NAMALWA (cell line): ENCODE data around the gene TMEM245.
A peak's percentile ranks its signal among the peaks of the same experiment; 100 is the strongest.

Experiments used
- DNase-seq: peaks from one replicate; pipeline ENCODE4 v3.0.0-alpha.2; 2015; ENCODE audit warnings: low spot score

The TMEM245 gene

DNA sequence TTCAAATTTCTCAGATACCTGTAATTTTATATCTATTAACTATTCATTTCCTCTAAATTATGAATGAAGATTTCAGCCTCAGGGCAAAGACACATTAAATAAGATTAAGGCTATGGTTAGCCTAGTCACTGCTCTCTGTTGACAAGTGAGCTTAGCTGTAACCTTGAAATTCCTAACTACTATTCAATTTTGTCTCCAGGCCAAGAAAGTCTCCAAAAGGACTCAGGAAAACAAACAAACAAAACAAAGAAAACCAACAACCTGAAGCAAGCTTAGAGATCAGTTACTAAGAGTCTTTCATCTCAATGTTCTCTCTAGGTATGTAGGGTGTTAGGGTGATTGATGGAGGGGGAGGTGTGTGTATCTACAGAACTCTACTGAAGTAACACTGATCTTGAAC is 96.9 kb downstream of the TMEM245 start:
- no peak for DNase-seq

GRCh38 chr9:109020581-109021511 is 98.9 kb downstream of the TMEM245 start:
- no peak for DNase-seq

DNA sequence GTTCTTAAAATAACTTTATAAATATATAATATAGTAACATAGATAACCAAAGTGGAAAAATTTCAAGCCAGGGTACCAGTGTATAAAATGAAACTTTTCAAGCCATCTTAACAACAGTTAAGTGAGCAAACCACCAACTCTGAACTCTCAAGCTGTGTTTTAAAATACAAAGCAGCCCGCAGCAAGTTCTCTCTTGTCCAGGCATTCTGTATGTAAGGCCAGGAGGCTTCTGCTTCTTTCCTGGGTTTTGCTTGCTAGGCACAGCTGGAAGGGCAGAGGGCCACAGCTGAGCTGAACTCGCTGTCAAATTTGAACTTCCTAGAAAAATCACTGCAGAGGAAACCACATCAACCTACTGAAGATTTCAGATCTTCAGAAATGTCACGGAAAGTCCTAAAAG is 99.6 kb downstream of the TMEM245 start:
- no peak for DNase-seq

DNA sequence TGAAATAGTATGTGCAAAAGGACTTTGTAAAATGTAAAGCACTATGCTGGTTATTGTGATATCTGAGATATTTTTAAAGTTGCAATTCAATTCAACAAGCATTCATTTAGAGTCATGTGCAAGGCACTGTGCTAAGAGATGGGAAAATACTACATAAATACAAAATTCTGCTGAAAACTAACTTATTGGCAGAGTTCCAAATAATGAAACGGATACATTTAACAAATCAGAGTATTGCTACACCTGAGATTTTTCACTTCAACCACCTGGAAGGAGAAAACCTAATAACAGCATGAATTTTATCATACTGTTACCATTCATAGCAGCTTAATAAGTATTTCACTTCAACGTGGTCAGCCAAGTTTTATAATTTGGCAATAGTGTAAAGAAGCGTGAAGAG is 100.3 kb downstream of the TMEM245 start:
- DNase-seq = no peak

DNA sequence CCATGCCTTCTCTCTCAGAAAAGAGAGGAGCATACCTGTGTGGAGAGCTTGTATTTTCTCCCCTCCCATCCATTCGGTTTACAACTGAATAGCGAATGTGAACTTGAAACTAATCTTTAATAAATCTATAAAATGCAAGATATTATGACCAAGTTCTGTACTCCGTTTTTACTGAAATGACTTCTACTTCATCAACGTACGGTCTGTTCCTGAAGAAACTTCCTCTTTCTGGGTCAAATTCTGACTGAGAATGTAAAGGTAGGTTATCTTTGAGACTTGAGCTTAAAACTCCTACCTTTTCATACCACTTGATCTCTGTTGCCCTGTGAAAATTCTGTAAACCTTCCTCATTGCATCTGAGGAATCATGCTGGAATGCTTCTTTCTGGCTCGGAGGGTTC is 102.3 kb downstream of the TMEM245 start:
- no peak for DNase-seq

DNA sequence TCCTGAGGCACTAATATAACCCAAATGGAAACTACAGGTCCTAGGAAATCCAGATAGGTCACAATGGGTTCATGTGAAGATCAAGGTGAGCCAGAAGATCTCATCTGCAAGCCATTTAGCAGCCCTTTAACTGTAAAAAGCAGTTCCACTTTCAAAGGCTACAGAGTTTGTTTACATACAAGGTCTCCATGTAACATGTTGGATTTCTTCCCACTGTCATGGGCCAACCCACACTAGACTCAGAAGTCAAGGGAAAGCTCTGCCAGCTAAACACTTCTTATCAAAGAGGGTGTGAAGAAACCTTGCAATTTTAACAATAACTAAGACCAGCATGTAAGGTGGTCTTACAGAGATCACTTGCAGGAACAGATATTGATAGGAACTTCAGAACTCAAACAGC is 102.7 kb downstream of the TMEM245 start:
- no peak for DNase-seq

DNA sequence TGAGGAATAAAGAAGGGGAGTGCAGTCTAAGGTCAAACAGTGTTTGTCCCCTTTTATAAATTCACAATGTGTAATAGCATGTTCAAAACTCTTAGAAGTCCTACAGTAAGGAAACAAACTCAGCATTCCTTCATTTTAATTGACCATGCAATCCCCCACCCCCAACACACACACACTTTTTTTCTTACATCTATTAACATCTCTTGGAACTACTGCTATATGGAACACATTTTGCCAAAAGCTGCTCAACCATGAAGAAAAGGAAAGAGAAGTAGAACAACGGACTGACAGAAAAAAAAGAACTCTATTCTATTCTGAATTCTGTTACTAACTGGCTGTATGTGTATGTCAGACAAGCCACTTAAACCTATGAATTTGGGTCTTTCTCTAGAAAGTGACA is 103.6 kb downstream of the TMEM245 start:
- peak; percentile 16 for DNase-seq

DNA sequence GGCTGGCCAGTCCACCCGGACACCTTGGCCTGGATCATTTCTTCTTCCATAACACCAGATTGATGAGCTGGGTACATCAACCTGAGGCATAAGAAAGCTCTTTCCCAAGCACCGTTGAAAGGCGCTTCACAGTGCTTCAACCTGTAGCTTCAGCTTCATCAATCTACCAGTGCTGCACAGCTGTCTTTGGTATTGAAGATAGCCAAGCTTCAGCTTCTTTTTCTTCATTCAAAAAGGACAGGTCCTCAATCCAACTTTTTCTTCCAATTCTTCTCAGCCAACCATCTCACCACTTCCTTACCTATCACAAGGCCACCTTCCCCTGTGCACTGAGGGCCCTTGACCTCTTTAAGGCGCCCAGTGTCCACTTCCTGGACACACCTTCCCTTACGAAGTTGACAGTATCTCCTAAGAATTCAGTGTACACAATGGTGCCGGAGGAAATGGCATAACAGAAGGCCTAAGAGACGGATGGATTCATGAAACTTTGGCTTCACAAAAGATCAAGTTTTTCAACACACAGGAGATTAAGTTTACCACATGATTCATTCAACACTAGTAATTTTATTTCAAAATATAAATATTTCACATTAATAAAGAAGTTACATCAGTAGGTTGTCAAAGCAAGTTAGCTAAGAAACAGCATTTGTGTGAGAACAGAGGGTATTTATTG is 105.0 kb downstream of the TMEM245 start:
- DNase-seq = peak; percentile 10

DNA sequence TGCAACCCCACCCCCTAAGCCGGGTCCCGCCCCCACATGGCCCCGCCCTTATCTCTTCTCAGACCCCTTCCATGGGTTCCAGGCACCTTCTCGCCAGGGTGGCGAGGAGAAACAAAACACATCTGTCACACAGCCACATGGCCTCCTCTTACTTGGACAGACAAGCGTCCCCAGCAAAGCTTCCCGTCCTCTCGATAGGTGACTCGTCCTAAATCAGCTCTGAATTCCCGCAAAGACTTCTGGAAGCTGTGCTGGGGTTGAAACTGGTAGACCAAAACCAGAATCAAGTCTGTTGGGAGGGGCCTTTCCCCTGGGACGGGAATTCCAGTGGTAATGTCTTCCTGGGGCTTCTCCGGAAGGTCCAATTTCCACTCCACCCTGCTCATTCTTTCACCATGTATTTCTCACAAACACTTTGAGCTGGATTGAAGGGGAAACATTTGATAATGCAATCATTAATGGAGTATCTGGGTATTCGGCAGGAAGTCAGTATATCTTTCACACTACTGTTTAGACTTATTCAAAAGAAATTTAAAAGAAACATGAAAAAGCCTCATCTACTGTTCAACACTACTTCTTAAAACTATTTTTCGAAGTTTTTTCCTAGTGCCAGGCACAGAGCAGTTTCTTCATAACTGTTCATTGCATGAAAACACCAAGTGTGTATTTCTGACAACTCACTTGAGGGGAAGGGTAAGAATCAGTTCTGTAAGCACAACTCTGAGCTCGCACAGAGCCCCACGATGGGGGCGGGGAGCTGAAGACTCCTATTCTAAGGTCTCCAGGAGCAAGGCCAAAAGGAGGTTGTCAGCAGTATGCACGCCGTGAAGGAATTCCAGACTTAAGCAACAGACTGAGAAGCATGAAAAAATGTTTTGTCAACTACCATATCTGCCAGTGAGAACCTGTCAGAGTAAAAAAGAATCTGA is 105.8 kb downstream of the TMEM245 start:
- DNase-seq = peak; percentile 22

DNA sequence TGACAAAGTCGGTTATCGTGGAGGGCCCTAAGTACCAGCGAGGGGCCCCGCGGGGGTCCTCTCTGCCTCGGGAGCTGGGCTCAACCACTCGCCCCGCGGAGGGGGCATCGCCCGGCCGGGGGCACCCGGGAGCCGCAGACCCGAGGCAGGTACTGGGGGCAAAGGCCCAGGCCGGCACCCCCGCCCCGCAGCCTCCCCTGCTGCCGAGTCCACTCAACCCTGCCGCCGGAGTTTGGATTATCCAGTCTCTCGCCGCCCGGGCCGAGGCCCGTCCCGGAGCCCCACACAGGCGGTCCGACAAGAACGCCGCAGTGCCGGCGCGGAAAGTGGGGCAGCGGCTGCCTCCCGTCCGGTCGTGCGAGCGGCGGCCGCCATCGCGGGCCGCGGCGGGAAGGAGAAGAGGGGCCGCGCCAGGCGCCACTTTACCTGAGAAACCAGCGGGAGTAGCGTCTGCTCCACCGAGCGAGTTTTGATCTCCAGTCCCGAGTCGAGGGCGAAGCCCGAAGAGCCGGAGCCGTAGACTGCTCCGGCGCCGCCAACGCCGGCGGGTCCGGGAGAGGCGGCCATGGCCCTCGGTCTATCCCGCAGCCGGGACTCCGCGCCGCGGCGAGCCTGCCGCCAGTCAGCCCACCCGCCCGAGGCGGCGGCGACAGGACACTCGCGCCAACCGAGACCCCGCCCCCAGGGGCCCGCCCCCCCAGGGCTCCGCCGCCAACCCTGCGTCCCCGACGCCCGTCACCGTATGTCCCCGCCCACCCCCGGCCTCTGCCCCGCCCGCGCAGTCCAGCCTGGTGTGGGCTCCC is 106.7 kb downstream of the TMEM245 start, which contains the start of gene CTNNAL1:
Gene CTNNAL1 (minus strand): TSS at position 624 of the 803 bp plus-strand sequence. CDS start 57 bp downstream, at position 567.
- DNase-seq = peak; percentile 92

DNA sequence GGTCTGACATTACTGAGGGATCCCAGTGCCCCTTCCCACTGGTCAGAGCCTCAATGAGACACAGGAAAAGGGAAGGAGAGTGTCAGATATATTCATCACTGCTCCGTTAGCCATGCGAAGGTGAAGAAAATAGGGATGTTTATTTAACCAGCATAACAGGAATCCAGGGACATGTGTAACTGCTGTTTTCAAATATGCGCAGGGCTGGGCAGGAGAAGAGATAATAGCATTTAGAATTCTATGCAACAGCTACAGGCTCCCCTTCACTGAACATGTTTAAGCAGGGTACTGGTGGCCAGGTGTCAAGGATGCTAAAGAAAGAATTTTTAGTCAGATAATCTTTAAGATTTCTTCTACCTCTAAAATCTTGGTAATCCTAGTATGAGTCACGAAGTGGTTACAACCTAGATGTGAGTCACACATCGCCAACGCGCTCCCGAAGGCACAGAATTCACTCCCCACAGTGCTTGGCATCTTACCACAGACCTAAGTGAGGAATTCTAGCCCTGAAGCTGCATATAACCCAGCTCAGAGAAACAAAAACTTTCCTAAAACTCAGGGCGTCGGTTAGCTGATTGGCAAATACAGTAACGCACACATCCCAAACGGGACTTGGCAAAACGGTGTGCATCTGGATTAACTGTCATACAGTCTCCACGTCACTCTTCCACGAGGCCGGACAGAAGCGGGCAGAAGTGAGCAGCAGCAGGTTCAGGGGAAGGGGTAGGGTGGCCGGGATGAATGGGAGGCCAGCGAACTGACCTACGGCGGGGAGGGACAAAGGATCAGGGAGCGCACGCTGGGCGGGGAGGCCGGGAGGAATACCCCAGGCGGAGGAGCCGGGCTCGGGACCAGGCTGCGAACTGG is 107.5 kb downstream of the TMEM245 start:
- peak; percentile 44 for DNase-seq

- DNase-seq = peak; percentile 13
These were observed 108.5 kb downstream of the TMEM245 start for GRCh38 chr9:109011231-109011671.

DNA sequence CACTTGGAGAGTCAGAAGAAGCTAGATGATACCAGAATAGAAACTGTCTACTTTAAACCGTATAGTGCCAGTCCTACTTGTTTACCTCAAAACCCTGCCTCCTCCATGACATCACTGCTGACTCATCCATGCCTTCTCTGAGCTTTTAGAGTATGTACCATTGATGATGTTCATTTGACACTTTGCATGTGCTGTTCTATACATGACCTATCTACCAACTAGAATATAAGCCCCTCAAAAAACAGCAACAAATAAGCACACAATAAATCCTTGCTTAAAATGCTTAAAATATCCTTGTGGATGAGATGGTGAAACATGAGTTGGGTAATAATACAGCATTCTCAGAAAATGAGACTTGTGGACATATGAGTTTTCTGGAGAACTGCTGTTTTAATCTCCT is 109.0 kb downstream of the TMEM245 start:
- peak; percentile 72 for DNase-seq

- DNase-seq = no peak
These were observed 114.1 kb downstream of the TMEM245 start for GRCh38 chr9:109005678-109006077.

- DNase-seq = no peak
These were observed 116.6 kb downstream of the TMEM245 start for GRCh38 chr9:109003116-109003515.

GRCh38 chr9:109002141-109002540 is 117.6 kb downstream of the TMEM245 start:
- DNase-seq = no peak

GRCh38 chr9:109001275-109001676 is 118.5 kb downstream of the TMEM245 start:
- no peak for DNase-seq

GRCh38 chr9:108997112-108997511 is 122.6 kb downstream of the TMEM245 start:
- DNase-seq = no peak

GRCh38 chr9:108996643-108997042 is 123.1 kb downstream of the TMEM245 start:
- DNase-seq = no peak

DNA sequence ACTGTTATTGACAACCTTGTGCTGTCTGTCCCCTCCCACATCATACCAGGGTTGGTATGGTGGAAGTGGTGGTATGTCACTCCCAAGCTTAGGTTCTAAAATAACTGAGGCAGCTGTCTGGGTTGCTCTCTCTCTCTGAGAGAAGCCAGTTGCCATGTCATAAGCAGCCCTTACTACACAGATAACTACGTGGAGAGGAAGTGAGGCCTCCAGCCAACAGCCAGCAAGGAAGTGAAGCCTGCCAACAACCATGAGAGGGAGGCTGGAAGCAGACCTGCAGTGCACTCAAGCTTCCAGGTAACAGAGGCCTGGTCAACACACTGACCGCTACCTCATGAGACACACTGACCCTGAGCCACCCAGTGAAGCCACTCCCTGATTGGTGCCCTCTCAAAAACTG is 125.1 kb downstream of the TMEM245 start:
- DNase-seq = peak; percentile 14
